Measurements from ENCODE around the gene KL. TPM values are rescaled to one million over a fixed set of nuclear protein-coding genes. Genes with fewer than 3 reads are reported as not detected.
A peak's percentile ranks its signal among the peaks of the same experiment; 100 is the strongest.

The KL gene
- total and polyA plus RNA-seq, 10 of the 15 experiments (the other 5 are each of a cell fraction or from before 2014, with no cell fraction given), result 0.08 to 2.1 (median 1.4) TPM

- no peaks in the 10 kb centered on the region for H3K36me3 ChIP-seq (ENCODE audit: control insufficient read depth in 2 of 2, insufficient read depth in 2 of 2, low read length in 1 of 2)
- peak; percentile 96 for ATAC-seq
- no peaks in the 10 kb centered on the region for H4K20me1 ChIP-seq (ENCODE audit: control insufficient read depth, insufficient read depth)
- no peak for FAIRE-seq
- no TSS peak for BruUV-seq (replicated peaks)
- H3K79me2 ChIP-seq (ENCODE audit: control insufficient read depth, insufficient read depth, low read length), result no peaks in the 10 kb centered on the region
- H3K27ac ChIP-seq (ENCODE audit: control insufficient read depth, insufficient read depth), result no peak overlapping the region
- intact Hi-C loops (cut with micrococcal nuclease; ENCODE audit: unreplicated experiment), result no loop called here
- no peak for TF ChIP-seq PBX3 (IDR thresholded peaks at IDR 0.05; ENCODE audit: insufficient replicate concordance, low read depth, low read length)
- TF ChIP-seq CBX3 (IDR thresholded peaks at IDR 0.05; ENCODE audit: borderline replicate concordance, low read depth), result no peak
- no peak for TF ChIP-seq MTA3 (IDR thresholded peaks at IDR 0.05; ENCODE audit: borderline replicate concordance, low read length)
- TF ChIP-seq E2F4 (IDR thresholded peaks at IDR 0.05; ENCODE audit: low read depth, low read length), result no peak
- TF ChIP-seq NR2F1 (conservative IDR thresholded peaks at IDR 0.05), result peak; percentile 39; the same call in 1 of the 2 replicates
- TF ChIP-seq SIN3A (IDR thresholded peaks at IDR 0.05; ENCODE audit: low read depth, low read length), result no peak
- no peak for TF ChIP-seq CBX5 (IDR thresholded peaks at IDR 0.05; ENCODE audit: low read depth)
- peak; percentile 45 for TF ChIP-seq RAD21 (IDR thresholded peaks at IDR 0.05; ENCODE audit: insufficient read depth, low read depth, low read length)
- TF ChIP-seq ZBTB40 (IDR thresholded peaks at IDR 0.05; ENCODE audit: borderline replicate concordance), result no peak
- peak; percentile 33 to 57 (median 46) for TF ChIP-seq CTCF (IDR thresholded peaks at IDR 0.05 in 2 of 3, conservative IDR thresholded peaks at IDR 0.05 in 1 of 3; ENCODE audit: control insufficient read depth in 2 of 3, extremely low read depth in 1 of 3, insufficient read depth in 1 of 3, low read depth in 3 of 3, low read length in 3 of 3)
- no peak for TF ChIP-seq JUNB (IDR thresholded peaks at IDR 0.05)
- TF ChIP-seq SMC3 (IDR thresholded peaks at IDR 0.05; ENCODE audit: borderline replicate concordance, low read length), result peak; percentile 42; the same call in 1 of the 2 replicates
- no peaks in the 10 kb centered on the region; the same call in 2 of the 3 replicates for H3K9me3 ChIP-seq (replicated peaks; ENCODE audit: control insufficient read depth, insufficient read depth, low read length)
- ChIA-PET RAD21 (ENCODE audit: unreplicated experiment) (interaction anchor here (0.7 to 1.2 kb wide), 3 partner anchors 8 to 665 kb away, joined by 3 read pairs; no protein-coding TSS in a partner anchor), SMC1A (ENCODE audit: uncharacterized antibody, unreplicated experiment) (interaction anchor here (0.6 to 1.3 kb wide), 7 partner anchors 9 to 54 kb away, joined by 3 to 7 read pairs (median 4); no protein-coding TSS in a partner anchor), POLR2A (interaction anchor here (0.6 to 0.7 kb wide), 2 partner anchors 52 to 1020 kb away, joined by 3 read pairs; no protein-coding TSS in a partner anchor), CTCF (interaction anchor here (0.6 to 1.2 kb wide), 10 partner anchors 9 to 388 kb away, joined by 3 to 4 read pairs (median 3); no protein-coding TSS in a partner anchor)
- H2AFZ ChIP-seq (ENCODE audit: control insufficient read depth, low read depth, low read length), result no peak overlapping the region
- in situ Hi-C loops (cut with MboI), result no loop called here
- peaks cover under 1% of the 10 kb centered on the region for H3K4me1 ChIP-seq (ENCODE audit: control insufficient read depth, insufficient read depth, low read length)
- H3K9ac ChIP-seq (ENCODE audit: control insufficient read depth, insufficient read depth, low read length), result no peak overlapping the region
- WGBS (ENCODE audit: insufficient coverage, insufficient replicate concordance, low lambda C conversion rate, missing lambda C conversion rate), result 65% methylated on average over 9 of the region's 9 CpGs
- no peak overlapping the region for H3K4me2 ChIP-seq (ENCODE audit: control insufficient read depth, insufficient read depth)
- no peaks in the 10 kb centered on the region for H3K27me3 ChIP-seq (replicated peaks in 1 of 2; ENCODE audit: control insufficient read depth in 2 of 2, insufficient read depth in 2 of 2, low read length in 1 of 2)
- H3K4me3 ChIP-seq, result no peak overlapping the region
- DNase-seq (ENCODE audit: low read depth, low spot score), result no peak
These were observed 41.0 kb downstream of the KL start for GRCh38 chr13:33057019-33057780.

All from GM12878 (cell line).